ENCODE results near the gene SLC17A8. TPM values are rescaled to one million over a fixed set of nuclear protein-coding genes. Genes with fewer than 3 reads are reported as not detected.
"Not testable (repeated sequence)": the region's sequence is repeated elsewhere in the genome, so short reads cannot be mapped to it uniquely, and the experiment has no call there.

The SLC17A8 gene
- total RNA-seq = not detected

- DNase-seq = no peak
- CTCF ChIA-PET = no interaction called here
- intact Hi-C loops (cut with micrococcal nuclease) = no loop called here
- Mint-ChIP-seq H3K27ac (no peak within 1 kb of the TSS), H3K36me3 (ENCODE audit: low read depth) (no peaks in the 10 kb centered on the region), H3K9me3 (no peaks in the 10 kb centered on the region), H3K4me3 (no peak within 1 kb of the TSS), H3K4me1 (ENCODE audit: low read depth) (no peaks in the 10 kb centered on the region), H3K27me3 (ENCODE audit: low read depth) (peaks cover 20% of the 10 kb centered on the region)
These were observed at the start of gene SLC17A8 for GRCh38 chr12:100356644-100357223. Gene SLC17A8 (plus strand): TSS chr12:100357074. CDS start chr12:100357392, 318 bp downstream.

GRCh38 chr12:100308138-100308537, 48.7 kb upstream of the SLC17A8 start:
- intact Hi-C loops (cut with micrococcal nuclease); CTCF ChIA-PET; H3K27ac Mint-ChIP-seq; H3K27me3 Mint-ChIP-seq (ENCODE audit: low read depth); DNase-seq; H3K4me3 Mint-ChIP-seq; H3K4me1 Mint-ChIP-seq (ENCODE audit: low read depth): not testable (repeated sequence)
- H3K9me3 Mint-ChIP-seq = peaks cover 18% of the 10 kb centered on the region
- peaks cover 37% of the 10 kb centered on the region for H3K36me3 Mint-ChIP-seq (ENCODE audit: low read depth)

- H3K27ac Mint-ChIP-seq = no peak overlapping the region
These were observed 45.6 kb upstream of the SLC17A8 start for GRCh38 chr12:100311317-100311716.

DNA sequence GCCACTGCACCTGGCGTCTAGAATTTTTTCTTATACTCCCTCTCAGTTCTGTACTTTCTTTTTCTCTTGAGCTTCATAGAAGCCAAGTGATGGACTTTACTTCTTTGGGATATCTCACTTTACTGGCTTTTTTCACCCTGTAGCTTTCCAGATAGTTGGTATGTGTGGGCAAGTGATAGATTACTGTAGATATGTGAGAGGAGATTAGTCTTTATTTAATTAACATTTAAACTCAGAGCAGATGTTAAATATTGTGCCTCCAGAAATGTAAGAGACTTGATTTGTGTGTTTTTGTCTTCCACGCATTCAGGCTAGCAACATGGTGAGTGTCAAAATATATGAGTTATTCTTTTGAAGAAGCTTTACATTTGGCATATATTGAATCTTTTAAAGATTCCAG, 39.5 kb upstream of the SLC17A8 start:
- Mint-ChIP-seq H3K4me1 (ENCODE audit: low read depth) (no peaks in the 10 kb centered on the region), H3K27ac (no peak overlapping the region), H3K9me3 (no peaks in the 10 kb centered on the region), H3K4me3 (no peak overlapping the region), H3K27me3 (ENCODE audit: low read depth) (no peaks in the 10 kb centered on the region), H3K36me3 (ENCODE audit: low read depth) (peaks cover 16% of the 10 kb centered on the region)
- intact Hi-C loops (cut with micrococcal nuclease) = no loop called here
- CTCF ChIA-PET = interaction anchor here (0.5 kb wide), 1 partner anchor 115 kb away, joined by 4 read pairs; no protein-coding TSS in a partner anchor
- DNase-seq = no peak

More at GRCh38 chr12:100311317-100311716, 45.6 kb upstream of the SLC17A8 start:
- CTCF ChIA-PET = no interaction called here
- Mint-ChIP-seq H3K27me3 (ENCODE audit: low read depth) (no peaks in the 10 kb centered on the region), H3K36me3 (ENCODE audit: low read depth) (peaks cover 17% of the 10 kb centered on the region), H3K9me3 (peaks cover 6% of the 10 kb centered on the region), H3K4me1 (ENCODE audit: low read depth) (no peaks in the 10 kb centered on the region), H3K4me3 (no peak overlapping the region)
- DNase-seq = no peak
- intact Hi-C loops (cut with micrococcal nuclease) = no loop called here

- CTCF ChIA-PET = interaction anchor here (0.9 kb wide), 1 partner anchor 80 kb away, joined by 3 read pairs; no protein-coding TSS in a partner anchor
- H3K27ac Mint-ChIP-seq = no peak overlapping the region
- peaks cover 3% of the 10 kb centered on the region for H3K4me1 Mint-ChIP-seq (ENCODE audit: low read depth)
- no peaks in the 10 kb centered on the region for H3K27me3 Mint-ChIP-seq (ENCODE audit: low read depth)
- DNase-seq = no peak
- peaks cover 16% of the 10 kb centered on the region for H3K36me3 Mint-ChIP-seq (ENCODE audit: low read depth)
- no peaks in the 10 kb centered on the region for H3K9me3 Mint-ChIP-seq
- intact Hi-C loops (cut with micrococcal nuclease) = no loop called here
- H3K4me3 Mint-ChIP-seq = no peak overlapping the region
These were observed 32.4 kb upstream of the SLC17A8 start for GRCh38 chr12:100324498-100324897.

DNA sequence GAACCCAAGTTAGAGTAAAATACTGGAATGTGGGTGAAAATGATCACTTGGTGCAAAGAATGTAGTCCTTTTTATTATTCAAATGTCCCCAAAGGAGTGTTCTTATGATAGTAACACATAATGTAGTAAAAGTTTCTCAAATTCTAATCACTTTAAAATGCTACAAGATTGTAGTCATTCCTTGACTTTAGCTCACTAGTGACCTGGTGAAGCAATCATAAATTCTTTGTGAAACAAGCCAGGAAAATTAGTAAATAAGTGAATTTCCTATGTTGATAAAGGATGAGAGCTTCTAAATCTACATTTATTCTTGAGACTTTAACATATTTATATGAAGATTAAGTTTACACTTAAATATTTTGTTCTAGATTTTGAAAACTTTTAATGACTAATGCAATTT, 30.7 kb upstream of the SLC17A8 start:
- H3K4me1 Mint-ChIP-seq (ENCODE audit: low read depth) = peaks cover 8% of the 10 kb centered on the region
- H3K27me3 Mint-ChIP-seq (ENCODE audit: low read depth) = no peaks in the 10 kb centered on the region
- DNase-seq = no peak
- H3K4me3 Mint-ChIP-seq = no peak overlapping the region
- CTCF ChIA-PET = no interaction called here
- H3K9me3 Mint-ChIP-seq = no peaks in the 10 kb centered on the region
- H3K27ac Mint-ChIP-seq = no peak overlapping the region
- intact Hi-C loops (cut with micrococcal nuclease) = no loop called here
- H3K36me3 Mint-ChIP-seq (ENCODE audit: low read depth) = peaks cover 20% of the 10 kb centered on the region

DNA sequence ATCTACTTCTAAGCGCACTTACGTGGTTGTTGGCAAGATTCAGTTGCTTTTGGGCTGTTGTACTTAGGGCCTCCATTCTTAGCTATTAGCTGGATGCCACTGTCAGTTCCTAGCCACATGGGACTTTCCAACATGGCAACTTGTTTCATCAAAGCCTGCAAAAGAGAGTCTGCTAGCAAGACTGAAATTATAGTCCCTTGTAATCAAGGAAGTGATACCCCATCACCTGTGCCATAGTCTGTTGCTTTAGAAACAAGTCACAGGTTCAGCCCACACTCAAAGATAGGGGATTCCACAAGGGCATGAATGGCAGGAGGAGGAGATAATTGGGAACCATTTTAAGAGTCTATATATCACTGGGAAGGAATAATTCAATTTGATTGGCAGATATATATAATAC, 27.1 kb upstream of the SLC17A8 start:
- H3K27ac Mint-ChIP-seq = no peak overlapping the region
- H3K4me3 Mint-ChIP-seq = no peak overlapping the region
- no peaks in the 10 kb centered on the region for H3K9me3 Mint-ChIP-seq
- H3K4me1 Mint-ChIP-seq (ENCODE audit: low read depth) = peaks cover 8% of the 10 kb centered on the region
- peak; percentile 21 for DNase-seq
- H3K27me3 Mint-ChIP-seq (ENCODE audit: low read depth) = no peaks in the 10 kb centered on the region
- intact Hi-C loops (cut with micrococcal nuclease) = loop anchor here (1.0 to 5.0 kb wide), 2 partner anchors 62 to 127 kb away; partner anchors contain the start of genes ACTR6, DEPDC4 and SCYL2
- peaks cover 20% of the 10 kb centered on the region for H3K36me3 Mint-ChIP-seq (ENCODE audit: low read depth)
- CTCF ChIA-PET = interaction anchor here (0.9 kb wide), 1 partner anchor 95 kb away, joined by 3 read pairs; no protein-coding TSS in a partner anchor

GRCh38 chr12:100331871-100332270, 25.0 kb upstream of the SLC17A8 start:
- no peak for DNase-seq
- no peak overlapping the region for H3K27ac Mint-ChIP-seq
- CTCF ChIA-PET = no interaction called here
- H3K4me3 Mint-ChIP-seq = no peak overlapping the region
- H3K36me3 Mint-ChIP-seq (ENCODE audit: low read depth) = peaks cover 26% of the 10 kb centered on the region
- peaks cover 8% of the 10 kb centered on the region for H3K4me1 Mint-ChIP-seq (ENCODE audit: low read depth)
- no peaks in the 10 kb centered on the region for H3K27me3 Mint-ChIP-seq (ENCODE audit: low read depth)
- intact Hi-C loops (cut with micrococcal nuclease) = loop anchor here (5.0 kb wide), 1 partner anchor 130 kb away; the partner anchor contains the start of gene ACTR6
- no peaks in the 10 kb centered on the region for H3K9me3 Mint-ChIP-seq

- H3K27me3 Mint-ChIP-seq (ENCODE audit: low read depth) = no peaks in the 10 kb centered on the region
- peaks cover 26% of the 10 kb centered on the region for H3K36me3 Mint-ChIP-seq (ENCODE audit: low read depth)
- intact Hi-C loops (cut with micrococcal nuclease) = loop anchor here (5.0 kb wide), 1 partner anchor 131 kb away; the partner anchor contains the start of gene ACTR6
- CTCF ChIA-PET = interaction anchor here (1.6 kb wide), 1 partner anchor 72 kb away, joined by 3 read pairs; no protein-coding TSS in a partner anchor
- DNase-seq = no peak
- no peaks in the 10 kb centered on the region for H3K9me3 Mint-ChIP-seq
- H3K27ac Mint-ChIP-seq = no peak overlapping the region
- H3K4me1 Mint-ChIP-seq (ENCODE audit: low read depth) = peaks cover 8% of the 10 kb centered on the region
- no peak overlapping the region for H3K4me3 Mint-ChIP-seq
These were observed 24.0 kb upstream of the SLC17A8 start for GRCh38 chr12:100332852-100333251.

DNA sequence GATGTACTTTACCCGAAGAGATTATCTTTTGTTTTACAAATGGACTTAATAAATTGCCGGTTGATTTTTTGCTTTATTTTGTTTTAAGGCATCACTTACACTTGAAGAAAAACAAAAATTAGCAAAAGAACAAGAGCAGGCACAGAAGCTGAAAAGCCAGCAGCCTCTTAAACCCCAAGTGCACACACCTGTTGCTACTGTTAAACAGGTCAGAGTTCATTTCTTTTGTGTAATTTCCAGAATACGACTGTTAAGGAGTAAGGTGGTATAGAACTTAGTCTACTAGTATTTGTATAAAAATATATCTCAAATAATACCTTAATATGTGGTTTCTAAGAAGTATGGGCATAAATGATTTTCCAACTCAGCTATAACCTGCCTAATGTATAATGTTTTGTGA, 19.6 kb upstream of the SLC17A8 start:
- Mint-ChIP-seq H3K4me3 (no peak overlapping the region), H3K4me1 (ENCODE audit: low read depth) (no peaks in the 10 kb centered on the region), H3K36me3 (ENCODE audit: low read depth) (peaks cover 15% of the 10 kb centered on the region), H3K9me3 (peaks cover under 1% of the 10 kb centered on the region), H3K27ac (no peak overlapping the region), H3K27me3 (ENCODE audit: low read depth) (no peaks in the 10 kb centered on the region)
- intact Hi-C loops (cut with micrococcal nuclease) = no loop called here
- no peak for DNase-seq
- CTCF ChIA-PET = no interaction called here

- Mint-ChIP-seq H3K4me1 (ENCODE audit: low read depth) (no peaks in the 10 kb centered on the region), H3K36me3 (ENCODE audit: low read depth) (peaks cover 18% of the 10 kb centered on the region), H3K9me3 (peaks cover 4% of the 10 kb centered on the region), H3K4me3 (no peak overlapping the region), H3K27me3 (ENCODE audit: low read depth) (no peaks in the 10 kb centered on the region), H3K27ac (no peak overlapping the region)
- no peak for DNase-seq
- intact Hi-C loops (cut with micrococcal nuclease) = no loop called here
- CTCF ChIA-PET = interaction anchor here (0.5 to 0.7 kb wide), 2 partner anchors 9 to 75 kb away, joined by 5 to 6 read pairs; no protein-coding TSS in a partner anchor
These were observed 19.1 kb upstream of the SLC17A8 start for GRCh38 chr12:100337727-100338126.

- intact Hi-C loops (cut with micrococcal nuclease) = no loop called here
- no peak overlapping the region for H3K27ac Mint-ChIP-seq
- no peaks in the 10 kb centered on the region for H3K27me3 Mint-ChIP-seq (ENCODE audit: low read depth)
- no peak overlapping the region for H3K4me3 Mint-ChIP-seq
- H3K36me3 Mint-ChIP-seq (ENCODE audit: low read depth) = peaks cover 19% of the 10 kb centered on the region
- H3K9me3 Mint-ChIP-seq = peaks cover 4% of the 10 kb centered on the region
- DNase-seq = no peak
- H3K4me1 Mint-ChIP-seq (ENCODE audit: low read depth) = no peaks in the 10 kb centered on the region
- CTCF ChIA-PET = interaction anchor here (0.6 kb wide), 1 partner anchor 20 kb away, joined by 3 read pairs; no protein-coding TSS in a partner anchor
These were observed 17.8 kb upstream of the SLC17A8 start for GRCh38 chr12:100339071-100339470.

GRCh38 chr12:100342897-100343296, 14.0 kb upstream of the SLC17A8 start:
- DNase-seq; H3K9me3 Mint-ChIP-seq; intact Hi-C loops (cut with micrococcal nuclease); H3K4me1 Mint-ChIP-seq (ENCODE audit: low read depth); H3K4me3 Mint-ChIP-seq; H3K27ac Mint-ChIP-seq; H3K27me3 Mint-ChIP-seq (ENCODE audit: low read depth); CTCF ChIA-PET: not testable (repeated sequence)
- peaks cover 10% of the 10 kb centered on the region for H3K36me3 Mint-ChIP-seq (ENCODE audit: low read depth)
